HG03095 (cell line): ENCODE data around the gene CCDC93.

ENCODE experiments used
- ATAC-seq: cut with Tn5 transposase; IDR thresholded peaks from one replicate; pipeline ENCODE4 v1.9.1; 2021; ENCODE audit warnings: moderate library complexity; ENCODE audit not compliant: unreplicated experiment

Gene CCDC93

DNA sequence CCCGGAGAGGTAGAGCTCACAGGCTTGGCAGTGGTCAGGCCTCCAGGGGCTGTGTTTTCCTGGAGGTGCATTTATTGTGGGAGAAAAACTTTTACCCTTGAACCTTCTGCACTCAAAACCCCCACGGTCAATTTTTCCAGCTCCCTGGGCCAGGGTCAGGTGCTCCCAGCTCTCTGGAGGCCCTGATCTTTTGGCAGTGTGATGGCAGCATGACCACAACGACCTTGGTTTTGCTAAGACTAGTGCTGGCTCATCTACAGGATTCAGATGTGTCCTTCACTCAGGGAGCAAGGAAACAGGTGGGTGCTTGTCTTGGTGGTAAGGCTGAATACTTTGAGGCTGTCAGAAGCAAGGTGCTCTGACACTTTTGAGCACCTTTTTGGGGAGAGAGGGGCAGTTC is 92.3 kb downstream of the CCDC93 start:
- ATAC-seq = no peak

GRCh38 chr2:117918608-117919007 is 95.3 kb downstream of the CCDC93 start:
- no peak for ATAC-seq

- ATAC-seq = no peak
Measured at GRCh38 chr2:117917223-117917917, 96.5 kb downstream of the CCDC93 start.

- no peak for ATAC-seq
Measured at GRCh38 chr2:117902933-117903332, 110.9 kb downstream of the CCDC93 start.

- ATAC-seq = no peak
Measured at GRCh38 chr2:117888897-117889296, 125.0 kb downstream of the CCDC93 start.

GRCh38 chr2:117885308-117885707 is 128.6 kb downstream of the CCDC93 start:
- ATAC-seq = no peak

- ATAC-seq = no peak
Measured at GRCh38 chr2:117879003-117879402, 134.9 kb downstream of the CCDC93 start.

- no peak for ATAC-seq
Measured at GRCh38 chr2:117875786-117876185, 138.1 kb downstream of the CCDC93 start.
